NCI-H2227 treated with DMSO at 0.1 percent for 48 hours (cell line): Measurements from ENCODE around the gene SOX6.
A peak's percentile ranks its signal among the peaks of the same experiment; 100 is the strongest.
"Not testable (repeated sequence)": the region's sequence is repeated elsewhere in the genome, so short reads cannot be mapped to it uniquely, and the experiment has no call there.

Source experiments
- DNase-seq: peaks from one replicate; lab custom pipeline; 2025; lab: John Stamatoyannopoulos, UW

Gene SOX6

GRCh38 chr11:16148301-16148931, 207.9 kb downstream of the SOX6 start:
- no peak for DNase-seq

- DNase-seq: not testable (repeated sequence)
These were observed 209.4 kb downstream of the SOX6 start for GRCh38 chr11:16146980-16147379.

- not testable (repeated sequence) for DNase-seq
These were observed 214.7 kb downstream of the SOX6 start for GRCh38 chr11:16141614-16142013.

GRCh38 chr11:16141162-16141561, 215.2 kb downstream of the SOX6 start:
- not testable (repeated sequence) for DNase-seq

- no peak for DNase-seq
These were observed 219.5 kb downstream of the SOX6 start for GRCh38 chr11:16136792-16137390.

GRCh38 chr11:16133867-16134266, 222.5 kb downstream of the SOX6 start:
- DNase-seq: no peak

- DNase-seq: no peak
These were observed 228.6 kb downstream of the SOX6 start for GRCh38 chr11:16127732-16128131.

GRCh38 chr11:16126362-16126761, 230.0 kb downstream of the SOX6 start:
- DNase-seq: peak; percentile 58

- DNase-seq: no peak
These were observed 230.6 kb downstream of the SOX6 start for GRCh38 chr11:16125796-16126195.

GRCh38 chr11:16124390-16124789, 232.0 kb downstream of the SOX6 start:
- DNase-seq: no peak

- no peak for DNase-seq
These were observed 234.5 kb downstream of the SOX6 start for GRCh38 chr11:16121853-16122252.

- no peak for DNase-seq
These were observed 236.3 kb downstream of the SOX6 start for GRCh38 chr11:16120008-16120407.

- DNase-seq: no peak
These were observed 238.2 kb downstream of the SOX6 start for GRCh38 chr11:16117989-16118756.

- DNase-seq: no peak
These were observed 241.1 kb downstream of the SOX6 start for GRCh38 chr11:16114978-16115871.

GRCh38 chr11:16114431-16114830, 241.9 kb downstream of the SOX6 start:
- DNase-seq: no peak

- no peak for DNase-seq
These were observed 244.7 kb downstream of the SOX6 start for GRCh38 chr11:16111690-16112089.

GRCh38 chr11:16110886-16111285, 245.5 kb downstream of the SOX6 start:
- DNase-seq: no peak

- no peak for DNase-seq
These were observed 256.9 kb downstream of the SOX6 start for GRCh38 chr11:16099343-16099900.

GRCh38 chr11:16098526-16099205, 257.7 kb downstream of the SOX6 start:
- DNase-seq: no peak

GRCh38 chr11:16097543-16097942, 258.8 kb downstream of the SOX6 start:
- DNase-seq: no peak

- no peak for DNase-seq
These were observed 260.0 kb downstream of the SOX6 start for GRCh38 chr11:16096336-16096735.
